Pancreas (tissue), 10 donors: ENCODE results near the gene CPN2. TPM values are rescaled to one million over a fixed set of nuclear protein-coding genes. Genes with fewer than 3 reads are reported as not detected.

ENCODE experiments used
- ATAC-seq, 4 donors: fragments of 200-7000 bp; cut with Tn5 transposase; one replicate each; pipeline versions ENCODE4 v1.8.0 to v1.9.1; 2020; ENCODE audit warnings: mild to moderate bottlenecking in 4 of 4, moderate library complexity in 4 of 4
- DNase-seq, 6 donors: peaks; one replicate each; pipeline ENCODE4 v3.0.0-alpha.2; 2020
- FAIRE-seq: peaks from 2 replicates; lab custom pipeline; 2012; peaks lifted over from hg19 to GRCh38; lab: Jason Lieb, UNC
- H3K27ac ChIP-seq, 4 donors: fragments of 200-600 bp; sonication (generic); 1 replicate in 3 of 4; 2 replicates in 1 of 4; pipeline versions ENCODE4 v1.5.0 to v1.8.0; 2020
- H3K27me3 ChIP-seq, 4 donors: fragments of 200-600 bp; one replicate each; pipeline ENCODE4 v1.8.0; 2021
- H3K36me3 ChIP-seq, 3 donors: fragments of 200-600 bp; sonication (generic) in 1 of 3; one replicate each; pipeline versions ENCODE4 v1.5.0 to v1.8.0; 2020 to 2021
- H3K4me1 ChIP-seq, 3 donors: fragments of 200-600 bp; one replicate each; pipeline ENCODE4 v1.8.0; 2021
- H3K4me3 ChIP-seq, 4 donors: fragments of 200-600 bp; sonication (generic) in 2 of 4; one replicate each; pipeline versions ENCODE4 v1.5.0 to v1.8.0; 2020 to 2021
- H3K9me3 ChIP-seq, 4 donors: fragments of 200-600 bp; one replicate each; pipeline ENCODE4 v1.8.0; 2021
- WGBS, 2 donors: extraction: QIAGEN DNeasy Blood & Tissue Kit; methylation state at CpG; one replicate each; pipeline ENCODE4 v1.1.7; 2013; 5-methylcytosine and 5-hydroxymethylcytosine counted together
- intact Hi-C, 3 donors: fragments of 100-400 bp; cut with DNase I; formaldehyde crosslinking; loops; one replicate each; pipeline versions ENCODE4 v1.11.1 to v1.14.2; 2022
- polyA plus RNA-seq, 2 donors: library from polyadenylated mRNA; stranded (reverse); fragments of 200-250 nt; gene quantifications; one replicate each; pipeline ENCODE4 v1.2.3, GENCODE V29; 2013
- total RNA-seq, 6 donors: library from RNA; stranded (reverse); fragmentation: NEBNext Ultra II Directional in 4 of 6; extraction: Animal tissue kit (Norgen Biotek cat#: 25700) in 4 of 6; gene quantifications; one replicate each; pipeline versions ENCODE4 v1.2.1 to v1.2.4, GENCODE V29; 2021 to 2023
- TF ChIP-seq, protein P1 (sequence below), 4 donors: fragments of 200-600 bp; sonication (generic) in 3 of 4; IDR thresholded peaks; one replicate each; pipeline versions ENCODE4 v1.5.0 to v1.8.0; 2021; ENCODE audit warnings: antibody characterized with exemption in 4 of 4
- donor health status: healthy with polysubstance abuse.
- donor health status: DM: no; HTN: no; CAD: no; lungs with moderate emphysema.
- donor health status: DM: no; HTN: no; CAD: no.
- donor health status: control.
- donor health status: control.
- donor health status: Bipolar disorder and iron deficiency.
- donor health status: DM: yes; HTN: yes; CAD: no.
- donor health status: DM: no; HTN: no; CAD: no.
- donor health status: DM: no; HTN: no; CAD: no.
- donor health status: DM: yes; HTN: yes; CAD: no.

CPN2 gene
- total and polyA plus RNA-seq, 8 donors, result 0.09 TPM; not detected in 7

DNA sequence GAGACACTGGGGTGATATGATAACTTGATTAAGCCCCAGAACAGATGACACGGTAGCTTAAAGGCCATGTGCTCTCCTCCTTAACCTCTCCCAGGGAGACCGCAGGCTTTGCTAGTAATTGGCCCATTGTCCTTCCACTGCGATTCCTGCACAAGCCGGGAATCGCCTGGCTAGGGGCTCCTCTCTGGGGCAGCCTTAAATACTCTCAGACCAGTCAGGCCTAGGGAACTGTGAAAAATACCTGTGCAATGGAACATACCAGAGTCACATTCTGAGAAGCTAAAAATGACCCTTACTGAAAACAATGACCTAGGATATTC, 56.3 kb downstream of the CPN2 start:
- no peak for ATAC-seq
- 88% methylated on average over 5 of the region's 5 CpGs for WGBS, 2 donors
- Histone ChIP-seq H3K27me3 (no peaks in the 10 kb centered on the region), H3K27ac (peak overlapping the region in 2 of 4 donors; percentile 18 to 49), H3K4me3 (no peak overlapping the region), H3K36me3 (no peaks in the 10 kb centered on the region), H3K4me1 (peaks cover 0 to 7% (median 0%) of the 10 kb centered on the region in 3 donors), H3K9me3 (peaks cover 0 to 5% (median 0%) of the 10 kb centered on the region in 4 donors)
- DNase-seq, result no peak
- intact Hi-C loops, result no loop called here
- no peak for FAIRE-seq
- TF ChIP-seq, protein P1, sequence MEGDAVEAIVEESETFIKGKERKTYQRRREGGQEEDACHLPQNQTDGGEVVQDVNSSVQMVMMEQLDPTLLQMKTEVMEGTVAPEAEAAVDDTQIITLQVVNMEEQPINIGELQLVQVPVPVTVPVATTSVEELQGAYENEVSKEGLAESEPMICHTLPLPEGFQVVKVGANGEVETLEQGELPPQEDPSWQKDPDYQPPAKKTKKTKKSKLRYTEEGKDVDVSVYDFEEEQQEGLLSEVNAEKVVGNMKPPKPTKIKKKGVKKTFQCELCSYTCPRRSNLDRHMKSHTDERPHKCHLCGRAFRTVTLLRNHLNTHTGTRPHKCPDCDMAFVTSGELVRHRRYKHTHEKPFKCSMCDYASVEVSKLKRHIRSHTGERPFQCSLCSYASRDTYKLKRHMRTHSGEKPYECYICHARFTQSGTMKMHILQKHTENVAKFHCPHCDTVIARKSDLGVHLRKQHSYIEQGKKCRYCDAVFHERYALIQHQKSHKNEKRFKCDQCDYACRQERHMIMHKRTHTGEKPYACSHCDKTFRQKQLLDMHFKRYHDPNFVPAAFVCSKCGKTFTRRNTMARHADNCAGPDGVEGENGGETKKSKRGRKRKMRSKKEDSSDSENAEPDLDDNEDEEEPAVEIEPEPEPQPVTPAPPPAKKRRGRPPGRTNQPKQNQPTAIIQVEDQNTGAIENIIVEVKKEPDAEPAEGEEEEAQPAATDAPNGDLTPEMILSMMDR (IDR thresholded peaks at IDR 0.05), result no peak

DNA sequence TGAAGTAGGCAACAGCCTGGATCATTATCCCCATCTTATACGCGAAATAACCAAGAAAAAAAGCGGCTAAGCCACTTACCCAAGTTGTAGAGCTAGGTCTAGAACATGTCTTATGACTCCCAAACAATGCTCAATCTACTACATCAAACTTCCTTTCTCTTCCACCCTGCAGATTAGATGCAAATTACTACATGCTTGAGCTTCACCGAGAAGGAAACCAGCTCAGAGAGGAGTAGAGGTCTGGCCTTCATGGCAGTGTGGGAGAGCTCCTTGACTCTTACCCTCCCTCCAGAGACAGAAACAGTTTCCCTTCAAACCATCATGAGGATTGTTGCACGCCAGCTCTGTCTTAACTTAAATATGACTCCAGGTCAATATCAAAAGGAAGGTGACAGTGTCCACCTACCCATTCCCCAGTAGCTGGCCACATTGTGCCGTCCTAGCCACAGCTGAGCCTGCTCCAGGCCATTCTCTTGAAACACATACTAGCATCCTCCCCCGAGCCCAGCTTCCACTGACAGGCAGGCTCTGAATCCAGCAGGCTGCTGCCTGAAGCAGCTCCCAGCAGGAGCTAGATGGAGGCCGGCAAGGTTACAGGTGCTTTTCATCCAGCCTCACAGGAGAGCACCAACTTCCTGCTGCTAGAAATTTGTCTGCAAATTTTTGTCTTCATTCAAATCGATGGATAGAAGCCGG, 56.8 kb downstream of the CPN2 start:
- H3K27me3 ChIP-seq, result no peaks in the 10 kb centered on the region
- DNase-seq (no peak), ATAC-seq (no peak), FAIRE-seq (no peak)
- TF ChIP-seq, protein P1 (IDR thresholded peaks at IDR 0.05), result no peak
- H3K36me3 ChIP-seq, result no peaks in the 10 kb centered on the region
- 85 to 87% methylated on average over 10 of the region's 10 CpGs for WGBS, 2 donors
- no peak overlapping the region for H3K4me3 ChIP-seq
- peaks cover 0 to 5% (median 0%) of the 10 kb centered on the region in 4 donors for H3K9me3 ChIP-seq
- intact Hi-C loops, result no loop called here
- peaks cover 0 to 7% (median 0%) of the 10 kb centered on the region in 3 donors for H3K4me1 ChIP-seq
- H3K27ac ChIP-seq, result peak overlapping the region in 2 of 4 donors; percentile 18 to 49

DNA sequence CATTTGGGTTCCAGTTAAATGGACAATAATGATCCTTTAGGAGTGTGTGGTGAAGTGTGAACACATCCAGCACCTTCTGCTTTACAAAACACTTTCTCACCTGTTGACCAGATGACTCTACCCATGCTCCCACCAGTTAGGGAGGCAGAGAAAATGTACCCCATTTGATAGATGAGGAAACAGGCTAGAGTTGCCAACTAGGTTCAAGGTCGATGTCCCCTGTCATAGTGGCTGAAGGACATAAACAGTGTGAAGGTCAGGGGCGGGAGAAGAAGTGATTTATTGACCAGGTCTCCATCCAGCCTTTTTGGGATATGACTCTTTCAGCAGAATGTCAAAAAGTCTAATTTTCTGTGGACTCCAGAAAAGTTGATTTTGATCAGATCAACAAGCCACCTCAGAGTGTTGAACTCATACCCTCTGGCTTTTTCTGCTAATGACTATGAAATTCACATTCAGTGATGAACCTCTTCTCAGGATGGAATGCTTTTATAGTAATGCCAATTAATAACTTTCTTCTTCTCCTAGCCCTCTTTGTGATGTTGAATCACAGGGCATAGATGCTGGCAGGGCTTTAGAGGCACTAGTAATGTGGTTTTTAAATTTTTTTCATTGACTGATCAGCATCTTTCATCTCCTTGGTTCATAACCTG, 57.5 kb downstream of the CPN2 start:
- no peaks in the 10 kb centered on the region for H3K27me3 ChIP-seq
- intact Hi-C loops, result no loop called here
- ATAC-seq (no peak), DNase-seq (no peak), FAIRE-seq (no peak)
- no peak overlapping the region for H3K27ac ChIP-seq
- H3K36me3 ChIP-seq, result no peaks in the 10 kb centered on the region
- H3K4me3 ChIP-seq, result no peak overlapping the region
- H3K9me3 ChIP-seq, result peaks cover 0 to 5% (median 0%) of the 10 kb centered on the region in 4 donors
- H3K4me1 ChIP-seq, result peaks cover 0 to 7% (median 0%) of the 10 kb centered on the region in 3 donors
- TF ChIP-seq, protein P1 (IDR thresholded peaks at IDR 0.05), result no peak
- 36 to 39% methylated on average over 2 of the region's 2 CpGs for WGBS, 2 donors

DNA sequence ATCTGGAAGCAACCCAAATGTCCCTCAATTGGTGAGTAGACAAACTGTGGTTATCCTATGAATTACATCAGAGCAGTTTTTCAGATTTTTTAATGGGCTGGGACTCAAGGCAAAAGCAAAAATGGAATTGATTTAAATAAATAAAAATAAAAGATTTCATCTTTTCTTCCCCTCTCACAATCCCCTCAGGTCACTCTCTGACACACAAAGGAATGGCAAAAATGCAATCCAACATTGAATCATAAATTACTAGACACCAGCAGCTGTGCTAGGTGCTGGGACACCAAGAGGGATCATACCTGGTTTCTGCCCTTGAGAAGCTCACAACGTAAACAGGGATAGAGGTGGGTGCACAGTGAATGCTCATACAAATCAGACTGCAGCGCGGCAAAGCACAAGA, 58.8 kb downstream of the CPN2 start:
- ATAC-seq (no peak), FAIRE-seq (no peak), DNase-seq (no peak)
- TF ChIP-seq, protein P1 (IDR thresholded peaks at IDR 0.05), result no peak
- intact Hi-C loops, result no loop called here
- no peaks in the 10 kb centered on the region for H3K36me3 ChIP-seq
- no peaks in the 10 kb centered on the region for H3K27me3 ChIP-seq
- 91 to 93% methylated on average over 3 of the region's 3 CpGs for WGBS, 2 donors
- peaks cover 0 to 7% (median 0%) of the 10 kb centered on the region in 3 donors for H3K4me1 ChIP-seq
- H3K9me3 ChIP-seq, result peaks cover 0 to 5% (median 0%) of the 10 kb centered on the region in 4 donors
- H3K4me3 ChIP-seq, result no peak overlapping the region
- no peak overlapping the region for H3K27ac ChIP-seq

Other genes with a start within 250 kb of the CPN2 start
- 10 to 100 TPM; 15.7 to 51.6 (median 36.3) TPM for gene HES1, start 215.2 kb downstream of the CPN2 start, total RNA-seq
- gene HES1, start 215.2 kb downstream of the CPN2 start, polyA plus RNA-seq, result 10 to 100 TPM; 22.3 to 68.5 TPM
- under 1 TPM in 5 of 6 donors, not detected in 1; 0.03 to 0.25 (median 0.09) TPM for gene LRRC15, start 18.4 kb upstream of the CPN2 start, total RNA-seq
- gene LRRC15, start 18.4 kb upstream of the CPN2 start, polyA plus RNA-seq, result under 1 TPM; 0.02 to 0.04 TPM
- under 1 TPM in 1 of 6 donors, not detected in 5; 0.06 TPM for gene GP5, start 47.9 kb upstream of the CPN2 start, total RNA-seq
- under 1 TPM in 1 of 2 donors, not detected in 1; 0.05 TPM for gene GP5, start 47.9 kb upstream of the CPN2 start, polyA plus RNA-seq
- gene ATP13A3, start 135.7 kb upstream of the CPN2 start, total RNA-seq, result 10 to 100 TPM; 17.9 to 66.6 (median 28.9) TPM
- 10 to 100 TPM in 1 of 2 donors, 1 to 10 TPM in 1; 9.3 to 17.6 TPM for gene ATP13A3, start 135.7 kb upstream of the CPN2 start, polyA plus RNA-seq